GM21576 (cell line): ENCODE results near the gene APC.

ENCODE experiments used
- ATAC-seq: cut with Tn5 transposase; IDR thresholded peaks from one replicate; pipeline ENCODE4 v1.9.1; 2021; ENCODE audit warnings: mild to moderate bottlenecking, moderate library complexity; ENCODE audit not compliant: unreplicated experiment

APC gene

GRCh38 chr5:112892776-112893175 is 155.1 kb downstream of the APC start:
- ATAC-seq, result no peak

- no peak for ATAC-seq
These were observed 158.0 kb downstream of the APC start for GRCh38 chr5:112895682-112896081.
